Tibial artery (tissue), 4 donors: ENCODE data around the gene RP2.

Experiments used
- DNase-seq, 2 donors: peaks; one replicate each; pipeline ENCODE4 v3.0.0-alpha.2; 2019
- H3K27ac ChIP-seq, 2 donors: fragments of 200-600 bp; sonication (generic) in 1 of 2; 1 replicate in 1 of 2; 2 replicates in 1 of 2; pipeline ENCODE4 v1.5.1; 2018 to 2019; ENCODE audit warnings: mild to moderate bottlenecking in 1 of 2
- H3K27me3 ChIP-seq, 2 donors: fragments of 200-600 bp; sonication (generic) in 1 of 2; one replicate each; pipeline versions ENCODE4 v1.5.1 to v1.6.0; 2016 to 2019
- H3K36me3 ChIP-seq, 3 donors: fragments of 200-600 bp; sonication (generic) in 2 of 3; one replicate each; pipeline ENCODE4 v1.5.1; 2016 to 2019; ENCODE audit warnings: mild to moderate bottlenecking in 2 of 3
- H3K4me1 ChIP-seq, 4 donors: fragments of 200-600 bp; sonication (generic) in 2 of 4; 1 replicate in 3 of 4; 2 replicates in 1 of 4; pipeline ENCODE4 v1.5.1; 2016 to 2019
- H3K4me3 ChIP-seq, 2 donors: fragments of 200-600 bp; sonication (generic) in 1 of 2; 1 replicate in 1 of 2; 2 replicates in 1 of 2; pipeline ENCODE4 v1.5.1; 2018 to 2019; ENCODE audit warnings: mild to moderate bottlenecking in 2 of 2
- H3K9me3 ChIP-seq, 3 donors: fragments of 200-600 bp; sonication (generic) in 1 of 3; one replicate each; pipeline ENCODE4 v1.5.1; 2016 to 2019
- intact Hi-C: fragments of 100-400 bp; cut with DNase I; formaldehyde crosslinking; loops from one replicate; pipeline ENCODE4 v1.15.0; 2023; ENCODE audit warnings: low total_unique reads
- TF ChIP-seq, protein P1 (sequence below), 2 experiments: fragments of 200-600 bp in 1 of 2; fragments of 450-650 bp in 1 of 2; IDR thresholded peaks; one replicate each; pipeline ENCODE4 v1.5.1; 2017 to 2019; ENCODE audit warnings: antibody characterized with exemption in 2 of 2, mild to moderate bottlenecking in 1 of 2, moderate library complexity in 1 of 2

RP2 gene

DNA sequence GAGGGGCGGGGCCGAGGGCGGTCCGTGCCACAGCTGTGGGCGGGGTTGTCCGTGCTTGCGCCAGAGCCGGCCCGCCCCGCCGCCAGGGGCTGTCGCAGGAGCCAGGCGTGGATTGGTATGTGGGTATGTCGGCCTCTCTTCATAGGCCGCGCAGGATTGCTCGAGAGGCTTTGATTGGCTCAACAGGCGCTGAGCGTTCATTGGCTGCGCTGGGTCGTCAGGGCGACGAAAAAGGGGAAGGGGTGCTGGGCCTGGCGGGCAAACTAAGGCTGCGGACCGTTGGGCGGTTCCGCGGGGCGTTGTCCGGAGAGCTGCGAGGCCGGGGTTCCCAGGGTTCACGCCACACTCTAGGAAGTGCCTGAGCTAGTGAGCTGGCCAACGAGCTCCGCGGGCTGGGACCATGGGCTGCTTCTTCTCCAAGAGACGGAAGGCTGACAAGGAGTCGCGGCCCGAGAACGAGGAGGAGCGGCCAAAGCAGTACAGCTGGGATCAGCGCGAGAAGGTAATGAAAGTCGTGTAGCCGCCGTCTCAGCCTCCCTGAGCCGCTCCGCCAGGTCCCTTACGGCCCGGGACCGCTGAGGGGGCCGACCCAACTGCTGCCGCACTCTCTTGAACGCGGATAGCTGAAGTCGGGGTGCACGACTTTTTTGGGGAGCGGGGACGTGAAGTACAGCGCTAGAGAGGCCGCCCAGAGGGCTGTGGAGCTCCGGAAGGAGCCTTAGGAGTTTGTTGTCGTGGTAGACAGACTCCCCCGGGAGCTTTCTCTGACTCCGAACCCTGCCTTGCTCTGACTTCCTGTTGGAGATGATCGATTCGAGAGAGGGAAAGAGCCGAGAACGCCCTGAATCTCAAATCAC, at the start of gene RP2:
Gene RP2, plus strand, starts transcription at position 343 of the 857 bp plus-strand sequence. Its CDS starts 58 bp downstream, at position 401.
- Histone ChIP-seq H3K9me3 (no peaks in the 10 kb centered on the region), H3K4me1 (peaks cover 0 to 19% (median 3%) of the 10 kb centered on the region in 4 donors), H3K36me3 (no peaks in the 10 kb centered on the region), H3K27me3 (no peaks in the 10 kb centered on the region), H3K27ac (peak within 1 kb of the TSS; percentile 84 to 94), H3K4me3 (peak within 1 kb of the TSS; percentile 78 to 83)
- TF ChIP-seq, protein P1, sequence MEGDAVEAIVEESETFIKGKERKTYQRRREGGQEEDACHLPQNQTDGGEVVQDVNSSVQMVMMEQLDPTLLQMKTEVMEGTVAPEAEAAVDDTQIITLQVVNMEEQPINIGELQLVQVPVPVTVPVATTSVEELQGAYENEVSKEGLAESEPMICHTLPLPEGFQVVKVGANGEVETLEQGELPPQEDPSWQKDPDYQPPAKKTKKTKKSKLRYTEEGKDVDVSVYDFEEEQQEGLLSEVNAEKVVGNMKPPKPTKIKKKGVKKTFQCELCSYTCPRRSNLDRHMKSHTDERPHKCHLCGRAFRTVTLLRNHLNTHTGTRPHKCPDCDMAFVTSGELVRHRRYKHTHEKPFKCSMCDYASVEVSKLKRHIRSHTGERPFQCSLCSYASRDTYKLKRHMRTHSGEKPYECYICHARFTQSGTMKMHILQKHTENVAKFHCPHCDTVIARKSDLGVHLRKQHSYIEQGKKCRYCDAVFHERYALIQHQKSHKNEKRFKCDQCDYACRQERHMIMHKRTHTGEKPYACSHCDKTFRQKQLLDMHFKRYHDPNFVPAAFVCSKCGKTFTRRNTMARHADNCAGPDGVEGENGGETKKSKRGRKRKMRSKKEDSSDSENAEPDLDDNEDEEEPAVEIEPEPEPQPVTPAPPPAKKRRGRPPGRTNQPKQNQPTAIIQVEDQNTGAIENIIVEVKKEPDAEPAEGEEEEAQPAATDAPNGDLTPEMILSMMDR (IDR thresholded peaks at IDR 0.05) = peak; percentile 17 to 31
- DNase-seq = peak; percentile 93 to 95
- intact Hi-C loops = no loop called here

DNA sequence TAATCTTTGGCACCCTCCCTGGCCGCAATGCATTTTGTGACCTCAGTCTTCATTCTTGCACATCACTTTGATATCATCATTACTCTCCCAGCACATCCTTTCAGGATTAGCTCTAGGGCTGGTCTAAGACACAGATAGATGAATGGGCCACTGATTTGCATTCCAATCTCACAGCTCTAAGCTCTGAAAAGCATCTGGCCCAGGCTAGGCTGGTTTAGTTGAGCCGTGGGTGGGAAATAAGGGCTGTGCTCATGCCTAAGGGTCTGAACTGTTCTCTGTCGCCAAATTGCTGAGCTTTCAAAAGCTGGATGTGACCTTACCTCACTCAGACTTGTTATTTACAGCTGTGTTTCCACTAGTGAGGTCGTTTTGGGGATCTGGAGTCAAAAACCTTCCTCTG, 47.9 kb upstream of the RP2 start:
- Histone ChIP-seq H3K9me3 (no peaks in the 10 kb centered on the region), H3K4me1 (peaks cover 0 to 5% (median 0%) of the 10 kb centered on the region in 4 donors), H3K4me3 (no peak overlapping the region), H3K27ac (no peak overlapping the region), H3K36me3 (no peaks in the 10 kb centered on the region), H3K27me3 (no peaks in the 10 kb centered on the region)
- intact Hi-C loops = no loop called here
- no peak for DNase-seq
- TF ChIP-seq, protein P1 (IDR thresholded peaks at IDR 0.05) = no peak

DNA sequence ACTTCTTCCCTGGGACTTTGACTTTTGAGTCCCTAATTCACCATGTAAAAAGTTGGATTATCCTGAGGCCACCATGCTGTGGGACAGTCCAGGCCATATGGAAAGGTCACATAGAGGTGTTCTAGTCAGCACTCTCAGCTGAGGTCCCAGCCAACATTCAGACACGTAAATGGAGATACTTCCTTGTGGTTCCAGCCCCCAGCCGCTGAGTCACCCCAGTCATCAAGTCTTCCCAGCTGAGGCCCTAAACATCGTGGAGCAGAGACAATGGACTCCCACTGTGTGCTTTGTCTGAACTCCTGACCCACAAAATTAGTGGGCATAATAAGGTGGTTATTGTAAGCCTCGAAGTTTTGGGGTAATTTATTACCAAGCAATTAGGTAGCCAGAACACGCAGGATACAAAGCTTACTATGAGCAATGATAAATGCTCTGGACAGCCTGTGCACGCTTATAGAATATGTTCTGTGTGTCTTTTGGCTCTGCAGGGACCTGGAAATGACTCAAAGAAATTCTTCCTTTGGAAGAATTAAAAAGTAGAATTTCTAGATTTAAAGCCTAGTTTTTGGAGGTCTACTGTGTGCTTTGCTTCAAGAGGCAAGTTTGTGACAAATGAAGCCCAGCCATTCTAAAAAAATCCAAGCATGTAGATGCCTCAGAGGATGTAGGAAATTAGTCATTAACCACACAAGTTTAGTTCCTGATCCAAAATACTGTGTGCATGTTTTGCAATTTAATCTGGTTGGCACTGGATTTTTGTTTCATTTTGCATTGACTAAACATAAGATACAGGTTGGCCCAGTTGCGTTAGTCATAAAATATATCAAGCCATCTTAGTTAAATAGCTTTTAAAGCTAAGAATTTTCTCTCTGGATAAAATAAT, 44.7 kb upstream of the RP2 start:
- no peaks in the 10 kb centered on the region for H3K27me3 ChIP-seq
- peak overlapping the region; percentile 22 to 28 for H3K27ac ChIP-seq
- DNase-seq = no peak
- H3K4me1 ChIP-seq = peaks cover 0 to 5% (median 0%) of the 10 kb centered on the region in 4 donors
- no peak overlapping the region for H3K4me3 ChIP-seq
- no peaks in the 10 kb centered on the region for H3K36me3 ChIP-seq
- H3K9me3 ChIP-seq = no peaks in the 10 kb centered on the region
- intact Hi-C loops = no loop called here
- TF ChIP-seq, protein P1 (IDR thresholded peaks at IDR 0.05) = no peak

DNA sequence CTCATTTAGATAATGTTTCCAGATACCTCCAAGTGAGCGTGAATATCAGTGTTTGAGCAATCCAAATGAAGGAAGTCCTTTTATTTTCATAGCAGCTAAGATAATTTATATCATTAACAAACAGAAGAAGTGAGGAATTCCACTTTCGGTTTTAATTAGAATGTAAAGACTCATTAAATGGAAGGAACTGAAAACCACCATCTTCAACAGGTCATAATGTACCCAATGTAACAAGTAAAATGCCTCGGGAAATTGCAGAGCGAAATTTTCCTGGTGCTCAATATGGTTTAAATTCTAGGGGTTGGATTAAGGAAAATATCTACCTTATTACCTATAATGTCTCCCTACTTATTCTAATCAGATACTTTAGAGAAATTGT, 44.0 kb upstream of the RP2 start:
- Histone ChIP-seq H3K4me3 (no peak overlapping the region), H3K4me1 (peaks cover 0 to 5% (median 0%) of the 10 kb centered on the region in 4 donors), H3K27me3 (no peaks in the 10 kb centered on the region), H3K36me3 (no peaks in the 10 kb centered on the region), H3K9me3 (no peaks in the 10 kb centered on the region), H3K27ac (no peak overlapping the region)
- TF ChIP-seq, protein P1 (IDR thresholded peaks at IDR 0.05) = no peak
- DNase-seq = no peak
- intact Hi-C loops = no loop called here

DNA sequence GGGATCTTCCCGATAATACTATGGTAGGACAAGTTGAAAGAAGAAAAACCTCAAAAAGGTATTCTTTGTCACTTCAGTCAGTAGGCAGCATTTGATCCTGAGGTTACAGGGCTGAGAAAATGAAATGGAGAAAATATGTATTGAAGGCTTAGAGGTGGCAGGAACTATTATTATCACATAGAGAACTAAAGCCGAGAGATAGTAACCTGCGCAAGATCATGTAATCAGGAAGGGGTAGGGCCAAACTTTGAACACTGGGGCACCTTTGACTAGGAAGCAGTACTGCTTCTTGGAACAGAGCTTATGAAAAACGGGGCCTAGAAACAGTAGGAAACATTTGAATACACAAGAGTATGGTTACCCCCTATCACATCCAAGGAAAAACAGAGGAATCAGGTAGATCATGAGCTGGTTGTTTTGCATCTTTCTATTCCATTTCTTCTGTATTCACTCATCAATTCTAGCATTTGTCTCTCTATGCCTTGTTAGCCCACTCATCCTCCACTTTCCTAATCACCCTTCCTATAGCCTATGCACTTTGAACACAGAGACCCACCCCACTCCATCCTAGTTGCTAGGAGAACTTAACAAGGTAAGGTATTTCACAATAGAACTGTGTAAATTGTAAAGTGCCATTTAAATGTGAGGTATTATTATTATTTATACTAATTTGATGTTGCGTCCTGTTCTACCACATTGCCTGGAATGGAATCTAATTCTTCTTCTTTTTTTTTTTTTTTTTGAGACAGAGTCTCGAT, 43.3 kb upstream of the RP2 start:
- no peak for DNase-seq
- Histone ChIP-seq H3K9me3 (no peaks in the 10 kb centered on the region), H3K4me3 (no peak overlapping the region), H3K4me1 (peaks cover 0 to 5% (median 0%) of the 10 kb centered on the region in 4 donors), H3K36me3 (no peaks in the 10 kb centered on the region), H3K27ac (no peak overlapping the region), H3K27me3 (no peaks in the 10 kb centered on the region)
- TF ChIP-seq, protein P1 (IDR thresholded peaks at IDR 0.05) = no peak
- intact Hi-C loops = no loop called here
